Erythroblast (primary cell): ENCODE data around the gene TBATA.

Source experiments
- GATA1 ChIP-seq: IDR thresholded peaks from 2 replicates; pipeline ENCODE4 v1.6.1; 2011; ENCODE audit warnings: low read depth, mild to moderate bottlenecking, control low read depth, low read length, moderate library complexity
- POLR2A ChIP-seq: IDR thresholded peaks from 2 replicates; pipeline ENCODE4 v1.6.1; 2011; ENCODE audit warnings: mild to moderate bottlenecking, low read length

DNA sequence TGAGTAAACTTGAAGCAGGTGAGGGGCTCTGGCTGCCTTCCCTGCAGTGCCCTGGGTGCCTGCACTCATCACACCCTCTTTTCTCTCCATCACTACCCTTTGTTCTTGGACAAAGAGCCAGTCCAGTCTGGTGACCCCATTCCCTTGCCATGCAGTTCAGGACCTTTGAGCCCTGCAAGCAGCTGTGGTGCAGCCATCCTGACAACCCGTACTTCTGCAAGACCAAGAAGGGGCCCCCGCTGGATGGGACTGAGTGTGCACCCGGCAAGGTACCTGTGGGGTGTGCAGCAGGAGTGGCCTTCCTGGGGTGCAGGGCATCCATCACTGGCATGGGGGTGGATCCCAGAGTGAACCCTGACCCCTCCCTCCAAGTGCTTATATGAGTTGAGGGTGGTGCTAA lies 48.7 kb downstream of the TBATA start:
- no peak for TF ChIP-seq POLR2A
- no peak for TF ChIP-seq GATA1
